Stimulated activated CD8-positive, alpha-beta memory T cell treated with anti-CD3 and anti-CD28 coated beads, Interleukin-7, amount 100 ng/mL, for 4 hours (primary cell): Measurements from ENCODE around the gene NFATC2.

Experiments
- DNase-seq, 2 donors: peaks; one replicate each; pipeline ENCODE4 v3.0.0-alpha.2; 2020; ENCODE audit warnings: low read depth in 2 of 2

Gene NFATC2

DNA sequence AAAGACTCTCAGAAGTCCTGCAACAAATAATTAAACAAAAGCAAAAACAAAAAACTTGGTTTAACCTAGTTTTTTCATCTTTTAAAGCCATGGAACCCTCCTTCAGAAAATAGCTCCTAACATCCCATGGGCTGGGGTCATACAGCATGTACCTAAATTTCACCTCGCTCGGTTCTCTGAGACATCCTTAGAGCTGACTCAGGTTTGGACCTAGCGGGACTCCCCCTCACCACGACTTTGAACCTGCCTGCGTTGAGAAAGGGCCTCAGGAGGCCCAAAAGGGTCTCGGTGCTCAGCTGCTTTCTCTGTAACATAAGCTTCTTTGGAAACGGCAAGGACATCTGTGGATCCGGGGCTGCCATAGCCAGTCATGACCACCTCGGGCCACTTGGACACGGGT is 112.8 kb downstream of the NFATC2 start:
- DNase-seq: no peak

GRCh38 chr20:51429144-51429482 is 113.4 kb downstream of the NFATC2 start:
- no peak for DNase-seq

DNA sequence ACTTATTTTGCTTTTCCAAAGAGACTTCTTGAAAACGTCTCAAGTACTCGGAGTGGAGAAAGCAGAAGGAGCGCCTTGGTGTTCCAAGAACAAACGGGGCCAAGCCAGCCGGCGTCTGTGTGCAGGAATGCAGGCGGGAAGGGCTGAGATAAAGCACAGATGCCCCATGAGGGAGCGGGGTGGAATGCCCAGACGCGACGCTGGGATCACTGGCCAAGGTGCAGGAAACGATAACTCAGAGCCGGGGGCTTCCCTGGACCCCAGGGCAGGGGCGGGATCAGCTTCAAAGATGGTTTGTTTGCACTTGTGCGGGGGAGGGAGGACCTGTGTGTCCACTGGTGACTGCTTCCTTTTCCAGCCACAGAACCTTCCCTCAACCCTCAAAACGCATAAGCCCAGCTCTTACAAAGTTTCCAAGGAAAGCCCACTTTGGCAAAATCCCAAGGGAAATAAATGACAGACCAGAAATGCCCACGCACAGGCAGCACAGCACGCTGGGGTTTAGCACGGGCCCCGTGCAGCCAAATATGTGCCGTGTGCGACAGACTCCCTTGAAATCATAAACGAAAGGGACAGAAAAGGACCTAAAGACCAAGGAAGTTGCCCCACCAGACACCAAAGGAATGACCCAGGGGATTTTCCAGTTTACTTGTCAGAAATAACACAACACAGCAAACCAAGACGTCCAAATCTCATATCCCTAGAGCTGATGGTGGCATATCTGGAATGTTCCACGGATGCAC is 113.9 kb downstream of the NFATC2 start:
- no peak for DNase-seq

- no peak for DNase-seq
Measured at GRCh38 chr20:51427651-51428291, 114.7 kb downstream of the NFATC2 start.

DNA sequence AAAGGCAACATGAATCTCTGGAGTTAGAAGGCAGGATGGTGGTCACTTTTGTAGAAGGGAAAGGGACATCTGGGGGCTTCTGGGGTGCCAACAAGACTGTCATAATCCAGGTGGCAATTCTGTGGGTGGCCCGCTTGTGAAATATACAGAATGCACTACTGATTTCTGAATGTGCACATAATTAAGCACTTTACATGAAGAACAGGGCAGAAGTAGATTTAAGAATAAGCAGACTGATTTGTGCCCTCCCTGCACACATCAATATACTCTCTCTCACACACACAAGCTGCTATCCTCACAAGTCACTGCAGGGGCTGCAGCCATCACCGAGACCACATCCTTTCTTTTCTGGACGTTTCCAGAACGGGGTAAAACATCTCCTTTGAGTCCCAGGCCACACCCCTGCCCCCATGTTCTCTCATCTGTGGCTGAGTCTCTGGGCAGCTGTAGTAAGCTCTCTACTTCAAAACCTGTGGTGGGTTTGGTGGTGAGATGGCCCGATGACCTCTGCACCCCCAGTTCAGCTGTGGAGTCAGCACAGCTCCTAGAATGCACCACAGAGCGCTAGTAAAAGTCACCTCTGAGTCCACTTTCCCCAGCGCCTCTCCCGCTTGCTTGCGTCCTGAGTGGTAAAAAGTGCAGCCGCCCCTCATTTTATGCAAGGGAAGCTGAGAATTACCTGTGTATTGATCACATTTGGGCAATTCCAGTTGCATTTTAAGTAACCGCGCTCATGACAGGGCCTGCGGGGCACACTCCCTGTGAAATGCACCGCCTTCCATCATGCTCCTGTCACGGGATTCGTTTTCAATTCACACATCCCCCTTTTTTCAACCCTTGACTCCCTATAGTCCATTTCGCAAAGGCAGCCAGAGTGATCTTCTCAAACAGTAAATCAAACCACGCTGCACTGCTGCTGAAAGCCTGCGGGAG is 115.5 kb downstream of the NFATC2 start:
- no peak for DNase-seq

DNA sequence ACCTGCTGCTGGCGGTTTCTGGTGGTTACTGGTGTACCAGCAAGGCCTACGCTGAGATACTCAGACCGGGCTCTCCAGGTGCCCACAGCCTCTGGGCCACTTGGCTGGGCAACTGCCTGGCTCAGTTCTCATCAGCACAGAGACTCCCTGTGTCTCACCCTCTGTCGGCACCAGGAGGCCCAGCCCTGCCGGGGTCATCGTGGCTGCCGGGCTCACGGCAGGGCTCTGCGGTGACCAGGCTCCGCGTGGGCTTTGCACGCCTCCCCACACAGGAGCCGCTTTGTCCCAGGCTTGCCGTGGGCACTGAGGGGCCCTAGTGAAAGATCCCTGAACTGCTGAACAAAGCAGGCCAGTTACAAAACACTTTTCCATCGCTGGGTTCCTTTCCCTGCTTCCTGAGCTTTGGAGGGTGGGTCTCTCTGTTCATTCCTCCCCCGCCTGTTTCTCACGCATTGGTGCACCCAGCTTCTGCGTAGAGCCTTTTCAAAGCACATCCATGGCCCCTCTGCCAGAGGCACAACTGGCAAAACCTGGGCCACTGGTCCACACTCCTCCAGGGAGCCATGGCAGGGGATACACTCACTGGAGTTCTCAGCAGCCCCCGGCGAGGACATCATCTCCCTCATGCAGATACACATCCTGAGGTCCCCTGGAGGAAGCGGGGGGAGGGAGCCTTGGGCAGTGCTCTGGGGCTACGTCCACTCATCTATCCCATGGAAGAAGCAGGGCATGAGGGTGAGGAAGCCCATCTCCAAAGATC is 117.0 kb downstream of the NFATC2 start:
- DNase-seq: no peak

- DNase-seq: peak in 1 of 2 donors; percentile 40
Measured at GRCh38 chr20:51424270-51425117, 118.0 kb downstream of the NFATC2 start.

DNA sequence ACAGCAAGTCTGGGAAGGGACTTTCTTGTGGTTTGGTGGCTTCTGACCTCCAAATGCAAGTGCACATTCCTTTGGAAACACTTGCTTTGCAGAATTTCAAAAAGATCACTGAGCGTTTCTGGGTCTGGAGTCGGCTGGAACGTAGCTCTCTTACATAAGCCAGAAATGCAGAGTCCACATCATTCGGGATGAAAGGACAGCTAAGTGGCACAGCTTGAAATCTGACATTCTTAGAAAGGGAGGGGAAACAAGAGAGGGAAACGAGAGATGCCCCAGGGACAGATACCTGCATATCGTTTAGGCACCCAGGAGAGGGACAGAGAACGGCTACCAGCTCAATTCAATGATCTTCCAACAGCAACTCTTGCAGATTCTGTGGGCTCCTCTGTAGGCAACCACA is 118.7 kb downstream of the NFATC2 start:
- DNase-seq: no peak

DNA sequence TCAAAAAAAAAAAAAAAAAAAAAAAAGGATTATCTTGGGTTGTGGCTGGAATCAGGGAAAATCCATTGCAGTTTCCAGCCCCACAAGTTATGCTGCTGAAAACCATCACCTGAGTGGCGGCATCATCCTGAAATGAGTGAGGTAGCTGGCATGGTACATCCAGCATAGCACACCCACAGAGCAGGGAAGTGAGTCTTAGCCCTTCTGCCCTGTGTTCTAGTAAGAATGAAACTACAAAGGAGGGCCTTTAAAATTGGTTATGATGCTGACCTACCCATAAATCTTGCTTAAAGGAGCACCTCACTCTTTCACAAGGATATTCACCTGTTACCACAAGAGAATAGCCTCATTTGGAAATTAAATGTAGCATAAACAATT is 119.2 kb downstream of the NFATC2 start:
- no peak for DNase-seq

DNA sequence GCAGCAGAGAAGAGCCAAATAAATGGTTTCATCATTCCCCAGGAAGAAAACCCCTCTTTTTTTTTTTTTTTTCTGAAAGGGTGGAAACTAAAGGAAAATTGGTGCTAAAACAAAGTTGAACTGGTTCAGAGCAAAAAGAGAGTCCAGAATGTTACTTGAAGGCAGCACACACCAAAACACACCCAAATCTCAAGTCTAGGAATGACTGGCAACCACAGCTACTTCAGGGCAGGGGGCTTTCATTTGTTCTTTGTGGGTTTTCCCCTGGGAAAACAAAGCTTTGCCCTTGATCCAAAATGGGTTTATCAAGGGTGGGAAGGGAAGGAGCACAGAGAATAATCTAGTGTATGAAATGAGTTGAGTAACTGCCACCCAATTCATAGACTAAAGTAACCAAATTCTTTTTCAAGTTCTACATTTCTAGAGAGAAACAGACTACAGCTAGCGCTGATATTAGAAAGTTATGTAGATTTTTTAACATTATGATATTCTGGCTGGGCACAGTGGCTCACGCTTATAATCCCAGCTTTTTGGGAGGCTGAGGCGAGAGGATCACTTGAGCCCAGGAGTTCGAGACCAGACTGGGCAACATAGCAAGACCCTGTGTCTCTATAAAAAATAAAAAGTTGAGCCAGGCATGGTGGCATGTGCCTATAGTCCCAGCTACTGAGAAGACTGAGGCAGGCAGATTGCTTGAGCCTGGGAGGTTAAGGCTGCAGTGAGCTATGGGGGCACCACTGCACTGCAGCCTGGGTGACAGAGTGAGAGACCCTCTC is 119.8 kb downstream of the NFATC2 start:
- DNase-seq: no peak

DNA sequence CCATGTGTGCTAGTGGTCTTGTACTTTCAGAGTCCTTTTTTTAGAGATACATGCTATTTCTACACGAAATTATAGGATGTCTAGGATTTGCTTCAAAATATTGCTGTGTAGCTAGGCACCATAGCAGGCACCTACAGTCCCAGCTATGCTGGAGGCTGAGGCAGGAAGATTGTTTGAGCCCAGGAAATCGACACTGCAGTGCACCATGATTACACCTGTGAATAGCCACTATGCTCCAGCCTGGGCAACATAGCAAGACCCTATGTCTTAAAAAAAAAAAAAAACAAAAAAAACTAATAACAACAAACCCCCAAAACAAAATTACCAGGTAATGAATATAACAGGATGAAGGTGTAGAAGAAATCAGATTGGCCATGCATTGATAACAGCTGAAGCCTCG is 121.7 kb downstream of the NFATC2 start:
- DNase-seq: no peak

- DNase-seq: no peak
Measured at GRCh38 chr20:51420111-51420510, 122.4 kb downstream of the NFATC2 start.

DNA sequence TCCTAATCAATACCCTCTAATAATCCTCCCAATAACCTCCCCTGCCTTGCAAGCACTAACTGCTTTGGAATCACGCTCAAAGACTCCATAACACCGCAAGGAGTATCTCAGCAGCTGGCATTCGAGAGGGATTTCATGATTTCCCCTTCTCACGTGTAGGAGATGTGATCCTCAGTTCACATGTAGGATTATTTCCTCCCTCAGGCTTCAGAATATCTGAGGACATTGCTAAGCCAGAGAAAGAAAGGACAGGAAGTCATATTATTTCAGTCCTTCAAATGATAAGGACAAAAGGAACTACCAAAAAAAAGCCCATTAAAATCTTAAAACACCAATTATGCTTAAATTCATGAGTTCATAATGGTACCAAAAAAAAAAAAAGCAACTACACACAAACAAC is 122.9 kb downstream of the NFATC2 start:
- no peak for DNase-seq

- DNase-seq: no peak
Measured at GRCh38 chr20:51419231-51419630, 123.3 kb downstream of the NFATC2 start.

GRCh38 chr20:51418137-51418529 is 124.4 kb downstream of the NFATC2 start:
- DNase-seq: no peak

DNA sequence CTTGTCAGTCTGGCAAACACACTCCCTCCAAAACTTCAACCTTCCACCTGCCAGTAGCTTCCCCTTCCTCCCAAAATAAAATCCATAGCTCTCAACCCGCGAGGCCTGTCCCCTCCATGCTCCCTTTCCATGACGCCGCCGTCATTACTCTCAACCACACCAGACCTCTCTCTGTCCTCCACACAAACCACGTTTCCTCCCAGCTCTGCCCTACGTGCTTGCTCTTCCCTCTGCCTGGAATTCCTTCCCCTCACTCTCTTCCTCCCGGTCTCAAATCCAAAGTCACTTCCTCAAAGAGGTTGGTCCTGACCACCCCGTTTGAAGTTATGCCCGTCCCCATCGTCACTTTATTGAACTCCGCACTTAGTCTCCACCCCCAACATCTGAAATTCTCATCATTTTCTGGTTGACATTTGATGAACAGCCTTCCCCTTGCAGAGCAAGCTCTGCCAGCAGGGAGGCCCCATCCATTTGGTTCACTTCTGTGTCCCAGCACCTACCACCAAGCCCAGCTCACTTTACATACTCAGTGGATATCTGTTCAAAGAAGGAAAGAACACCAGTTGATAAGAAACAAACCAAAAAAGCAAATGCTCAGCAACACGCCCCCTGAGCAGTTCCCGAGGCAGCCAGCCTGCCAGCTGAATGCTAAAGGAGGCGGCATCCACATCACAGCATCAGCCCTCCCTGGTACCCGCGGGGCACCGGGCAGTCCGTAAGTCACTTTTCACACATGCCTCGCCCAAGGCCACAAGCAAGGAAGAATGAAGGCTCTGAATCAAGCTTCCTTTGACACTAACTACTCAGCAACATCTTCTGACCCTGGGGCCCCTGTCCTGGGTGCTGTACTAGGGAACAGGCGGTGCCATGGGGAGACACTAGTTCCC is 125.0 kb downstream of the NFATC2 start:
- DNase-seq: no peak

GRCh38 chr20:51416532-51417249 is 125.8 kb downstream of the NFATC2 start:
- DNase-seq: no peak

- no peak for DNase-seq
Measured at GRCh38 chr20:51413857-51414256, 128.7 kb downstream of the NFATC2 start.
